GM19455 (cell line): ENCODE results near the gene GABRR2.
"Not testable (repeated sequence)": the region's sequence is repeated elsewhere in the genome, so short reads cannot be mapped to it uniquely, and the experiment has no call there.

Experiments used
- ATAC-seq: cut with Tn5 transposase; IDR thresholded peaks from one replicate; pipeline ENCODE4 v1.9.1; 2021; ENCODE audit not compliant: unreplicated experiment

GABRR2 gene

GRCh38 chr6:89295981-89296380, 19.1 kb downstream of the GABRR2 start:
- no peak for ATAC-seq

- not testable (repeated sequence) for ATAC-seq
These were observed 20.0 kb downstream of the GABRR2 start for GRCh38 chr6:89295116-89295515.

- ATAC-seq: no peak
These were observed 23.8 kb downstream of the GABRR2 start for GRCh38 chr6:89291256-89291819.

- ATAC-seq: no peak
These were observed 24.5 kb downstream of the GABRR2 start for GRCh38 chr6:89290401-89291155.

GRCh38 chr6:89289710-89290109, 25.4 kb downstream of the GABRR2 start:
- ATAC-seq: no peak

GRCh38 chr6:89287351-89288028, 27.6 kb downstream of the GABRR2 start:
- ATAC-seq: no peak

GRCh38 chr6:89286516-89286915, 28.6 kb downstream of the GABRR2 start:
- no peak for ATAC-seq

GRCh38 chr6:89284963-89285735, 29.9 kb downstream of the GABRR2 start:
- no peak for ATAC-seq

GRCh38 chr6:89284081-89284480, 31.0 kb downstream of the GABRR2 start:
- no peak for ATAC-seq

- ATAC-seq: no peak
These were observed 32.4 kb downstream of the GABRR2 start for GRCh38 chr6:89282749-89283148.

- ATAC-seq: peak; percentile 98
These were observed 33.3 kb downstream of the GABRR2 start for GRCh38 chr6:89281779-89282246.

- ATAC-seq: no peak
These were observed 36.1 kb downstream of the GABRR2 start for GRCh38 chr6:89278956-89279355.

- no peak for ATAC-seq
These were observed 39.2 kb downstream of the GABRR2 start for GRCh38 chr6:89275900-89276299.

GRCh38 chr6:89273816-89274215, 41.3 kb downstream of the GABRR2 start:
- no peak for ATAC-seq

GRCh38 chr6:89272596-89272995, 42.5 kb downstream of the GABRR2 start:
- ATAC-seq: no peak

GRCh38 chr6:89270951-89271721, 44.0 kb downstream of the GABRR2 start:
- peak; percentile 61 for ATAC-seq

GRCh38 chr6:89269981-89270380, 45.1 kb downstream of the GABRR2 start:
- ATAC-seq: no peak

- no peak for ATAC-seq
These were observed 45.8 kb downstream of the GABRR2 start for GRCh38 chr6:89269252-89269651.

GRCh38 chr6:89268776-89269175, 46.3 kb downstream of the GABRR2 start:
- ATAC-seq: no peak

GRCh38 chr6:89267918-89268317, 47.2 kb downstream of the GABRR2 start:
- no peak for ATAC-seq

- ATAC-seq: no peak
These were observed 50.8 kb downstream of the GABRR2 start for GRCh38 chr6:89264296-89264695.
